Natural killer cell (primary cell): Measurements from ENCODE around the gene STARD3. TPM values are rescaled to one million over a fixed set of nuclear protein-coding genes. Genes with fewer than 3 reads are reported as not detected.

ENCODE experiments used
- ATAC-seq, 3 donors: fragments of 150-1000 bp in 2 of 3; fragments of 200-7000 bp in 1 of 3; cut with Tn5 transposase; 1 replicate in 1 of 3; 2 replicates in 2 of 3; pipeline ENCODE4 v1.10.0; 2021; ENCODE audit warnings: mild to moderate bottlenecking in 2 of 3, moderate library complexity in 2 of 3
- DNase-seq, 2 donors: peaks; one replicate each; pipeline versions ENCODE4 v3.0.0 to v3.0.0-alpha.2; 2013 to 2021; ENCODE audit warnings: mixed read lengths in 1 of 2
- H3K27ac ChIP-seq: one replicate; pipeline ENCODE4 v1.5.1; 2013; ENCODE audit warnings: mild to moderate bottlenecking, low read length
- H3K27me3 ChIP-seq: one replicate; pipeline ENCODE4 v1.6.1; 2013; ENCODE audit warnings: low read length; ENCODE audit not compliant: control insufficient read depth, insufficient read depth
- H3K36me3 ChIP-seq: one replicate; pipeline ENCODE4 v1.6.1; 2013; ENCODE audit warnings: low read length; ENCODE audit not compliant: control insufficient read depth, insufficient read depth
- H3K4me1 ChIP-seq: one replicate; pipeline ENCODE4 v1.6.1; 2013; ENCODE audit warnings: low read length; ENCODE audit not compliant: control insufficient read depth, insufficient read depth
- H3K4me3 ChIP-seq: one replicate; pipeline ENCODE4 v1.5.1; 2013; ENCODE audit warnings: low read length
- H3K9me3 ChIP-seq: one replicate; pipeline ENCODE4 v1.6.1; 2013; ENCODE audit warnings: low read length; ENCODE audit not compliant: control insufficient read depth, insufficient read depth
- H3K27ac Mint-ChIP-seq, 2 donors: one replicate each; pipeline ENCODE4 v1.8.0; 2022; ENCODE audit warnings: mild to moderate bottlenecking in 2 of 2, mixed read lengths in 2 of 2, moderate library complexity in 1 of 2
- H3K27me3 Mint-ChIP-seq, 2 donors: one replicate each; pipeline ENCODE4 v1.8.0; 2022; ENCODE audit warnings: low read depth in 2 of 2, mixed read lengths in 2 of 2
- H3K36me3 Mint-ChIP-seq: one replicate; pipeline ENCODE4 v1.8.0; 2022; ENCODE audit warnings: mixed read lengths
- H3K4me1 Mint-ChIP-seq, 2 donors: one replicate each; pipeline ENCODE4 v1.8.0; 2022; ENCODE audit warnings: mixed read lengths in 2 of 2
- H3K4me3 Mint-ChIP-seq: one replicate; pipeline ENCODE4 v1.8.0; 2022; ENCODE audit warnings: mild to moderate bottlenecking, moderate library complexity, mixed read lengths
- H3K9me3 Mint-ChIP-seq, 2 donors: one replicate each; pipeline ENCODE4 v1.8.0; 2022; ENCODE audit warnings: mixed read lengths in 2 of 2
- WGBS: methylation state at CpG from one replicate; pipeline ENCODE4 v1.1.7; 2013; ENCODE audit warnings: missing lambda C conversion rate; ENCODE audit not compliant: insufficient coverage; 5-methylcytosine and 5-hydroxymethylcytosine counted together
- intact Hi-C: fragments of 100-400 bp; cut with micrococcal nuclease; formaldehyde crosslinking; loops from one replicate; pipeline ENCODE4 v1.14.2; 2022
- total RNA-seq, 4 donors: library from RNA; stranded (reverse); fragments of 120-200 nt in 1 of 4; gene quantifications; one replicate each; pipeline versions ENCODE4 v1.2.3 to v1.2.4, GENCODE V29; 2013 to 2022
- TF ChIP-seq, protein P1 (sequence below): fragments of 200-600 bp; IDR thresholded peaks from one replicate; pipeline ENCODE4 v1.8.0; 2022; ENCODE audit warnings: antibody characterized with exemption

The STARD3 gene
- total RNA-seq, 3 donors from 2014 or later (not counting 1 experiment from before 2014, with no cell fraction given) = 97.1 to 115 (median 105) TPM

GRCh38 chr17:39701012-39701783 lies 64.3 kb downstream of the STARD3 start:
- intact Hi-C loops = no loop called here
- ATAC-seq (no peak), DNase-seq (no peak)
- peak overlapping the region in 1 of 2 donors; percentile 13 for H3K27ac Mint-ChIP-seq
- H3K27ac ChIP-seq = no peak overlapping the region
- TF ChIP-seq, protein P1, sequence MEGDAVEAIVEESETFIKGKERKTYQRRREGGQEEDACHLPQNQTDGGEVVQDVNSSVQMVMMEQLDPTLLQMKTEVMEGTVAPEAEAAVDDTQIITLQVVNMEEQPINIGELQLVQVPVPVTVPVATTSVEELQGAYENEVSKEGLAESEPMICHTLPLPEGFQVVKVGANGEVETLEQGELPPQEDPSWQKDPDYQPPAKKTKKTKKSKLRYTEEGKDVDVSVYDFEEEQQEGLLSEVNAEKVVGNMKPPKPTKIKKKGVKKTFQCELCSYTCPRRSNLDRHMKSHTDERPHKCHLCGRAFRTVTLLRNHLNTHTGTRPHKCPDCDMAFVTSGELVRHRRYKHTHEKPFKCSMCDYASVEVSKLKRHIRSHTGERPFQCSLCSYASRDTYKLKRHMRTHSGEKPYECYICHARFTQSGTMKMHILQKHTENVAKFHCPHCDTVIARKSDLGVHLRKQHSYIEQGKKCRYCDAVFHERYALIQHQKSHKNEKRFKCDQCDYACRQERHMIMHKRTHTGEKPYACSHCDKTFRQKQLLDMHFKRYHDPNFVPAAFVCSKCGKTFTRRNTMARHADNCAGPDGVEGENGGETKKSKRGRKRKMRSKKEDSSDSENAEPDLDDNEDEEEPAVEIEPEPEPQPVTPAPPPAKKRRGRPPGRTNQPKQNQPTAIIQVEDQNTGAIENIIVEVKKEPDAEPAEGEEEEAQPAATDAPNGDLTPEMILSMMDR = no peak
- H3K27me3 ChIP-seq = peaks cover 12% of the 10 kb centered on the region
- H3K36me3 Mint-ChIP-seq = no peaks in the 10 kb centered on the region
- H3K9me3 Mint-ChIP-seq = no peaks in the 10 kb centered on the region
- H3K4me3 ChIP-seq = no peak overlapping the region
- no peaks in the 10 kb centered on the region for H3K36me3 ChIP-seq
- peaks cover 22 to 50% of the 10 kb centered on the region in 2 donors for H3K4me1 Mint-ChIP-seq
- no peaks in the 10 kb centered on the region for H3K9me3 ChIP-seq
- peaks cover 13 to 24% of the 10 kb centered on the region in 2 donors for H3K27me3 Mint-ChIP-seq
- H3K4me3 Mint-ChIP-seq = peak overlapping the region; percentile 69
- WGBS = 77% methylated on average over 10 of the region's 10 CpGs
- H3K4me1 ChIP-seq = peaks cover 27% of the 10 kb centered on the region

GRCh38 chr17:39701784-39702422 lies 65.0 kb downstream of the STARD3 start:
- H3K27me3 ChIP-seq = peaks cover 12% of the 10 kb centered on the region
- DNase-seq = no peak
- H3K27ac ChIP-seq = no peak overlapping the region
- H3K9me3 Mint-ChIP-seq = no peaks in the 10 kb centered on the region
- peaks cover 27 to 57% of the 10 kb centered on the region in 2 donors for H3K4me1 Mint-ChIP-seq
- peaks cover 13 to 24% of the 10 kb centered on the region in 2 donors for H3K27me3 Mint-ChIP-seq
- H3K4me3 Mint-ChIP-seq = no peak overlapping the region
- peak overlapping the region in 1 of 2 donors; percentile 75 for H3K27ac Mint-ChIP-seq
- no peaks in the 10 kb centered on the region for H3K36me3 Mint-ChIP-seq
- no peak for ATAC-seq
- H3K4me1 ChIP-seq = peaks cover 35% of the 10 kb centered on the region
- no peaks in the 10 kb centered on the region for H3K9me3 ChIP-seq
- intact Hi-C loops = no loop called here
- no peaks in the 10 kb centered on the region for H3K36me3 ChIP-seq
- TF ChIP-seq, protein P1 = no peak
- H3K4me3 ChIP-seq = no peak overlapping the region
- WGBS = 89% methylated on average over 4 of the region's 4 CpGs

- H3K27me3 ChIP-seq = peaks cover 12% of the 10 kb centered on the region
- ATAC-seq (peak; percentile 47 to 77 (median 68)), DNase-seq (no peak)
- Mint-ChIP-seq H3K4me1 (peaks cover 40 to 70% of the 10 kb centered on the region in 2 donors), H3K36me3 (no peaks in the 10 kb centered on the region), H3K27ac (peak overlapping the region; percentile 45 to 75), H3K9me3 (no peaks in the 10 kb centered on the region), H3K27me3 (peaks cover 13 to 22% of the 10 kb centered on the region in 2 donors), H3K4me3 (no peak overlapping the region)
- WGBS = 74% methylated on average over 11 of the region's 12 CpGs
- H3K9me3 ChIP-seq = no peaks in the 10 kb centered on the region
- TF ChIP-seq, protein P1 = no peak
- intact Hi-C loops = no loop called here
- peaks cover 47% of the 10 kb centered on the region for H3K4me1 ChIP-seq
- H3K4me3 ChIP-seq = no peak overlapping the region
- no peaks in the 10 kb centered on the region for H3K36me3 ChIP-seq
- no peak overlapping the region for H3K27ac ChIP-seq
Measured at GRCh38 chr17:39702901-39703893, 66.3 kb downstream of the STARD3 start.
